ENCODE data around the gene OR7C2. TPM values are rescaled to one million over a fixed set of nuclear protein-coding genes. Genes with fewer than 3 reads are reported as not detected.
"Not testable (repeated sequence)": the region's sequence is repeated elsewhere in the genome, so short reads cannot be mapped to it uniquely, and the experiment has no call there.

The OR7C2 gene
- total and polyA plus RNA-seq, 4 donors = not detected

- no peak overlapping the region for H3K27ac ChIP-seq (ENCODE audit: low read depth in 1 of 2, low read length in 1 of 2)
- no peaks in the 10 kb centered on the region for H3K36me3 ChIP-seq (ENCODE audit: control insufficient read depth in 4 of 4, insufficient read depth in 4 of 4, low read length in 4 of 4)
- H3K27me3 ChIP-seq (ENCODE audit: control insufficient read depth in 3 of 3, insufficient read depth in 3 of 3, low read length in 2 of 3) = no peaks in the 10 kb centered on the region
- H3K9ac ChIP-seq (ENCODE audit: insufficient read depth in 1 of 2, low read length in 2 of 2) = no peak overlapping the region
- DNase-seq = no peak
- 32 to 45% methylated on average over 4 of the region's 4 CpGs for WGBS, 2 donors
- ATAC-seq (ENCODE audit: insufficient read depth, low FRiP score) = no peak
- no peaks in the 10 kb centered on the region for H3K4me1 ChIP-seq (ENCODE audit: control insufficient read depth in 5 of 5, insufficient read depth in 5 of 5, low read length in 5 of 5)
- H3K9me3 ChIP-seq (ENCODE audit: control insufficient read depth in 4 of 4, insufficient read depth in 3 of 4, low read length in 3 of 4) = no peaks in the 10 kb centered on the region
- H3K4me3 ChIP-seq = no peak overlapping the region
- TF ChIP-seq CTCF (IDR thresholded peaks at IDR 0.05; ENCODE audit: control extremely low read depth, extremely low read depth) = no peak
These were observed 2.3 kb downstream of the OR7C2 start for GRCh38 chr19:14943601-14944000.

GRCh38 chr19:14944456-14944855, 3.2 kb downstream of the OR7C2 start:
- TF ChIP-seq CTCF (IDR thresholded peaks at IDR 0.05; ENCODE audit: control extremely low read depth, extremely low read depth) = no peak
- Histone ChIP-seq H3K4me1 (ENCODE audit: control insufficient read depth in 5 of 5, insufficient read depth in 5 of 5, low read length in 5 of 5) (no peaks in the 10 kb centered on the region), H3K36me3 (ENCODE audit: control insufficient read depth in 4 of 4, insufficient read depth in 4 of 4, low read length in 4 of 4) (no peaks in the 10 kb centered on the region), H3K27me3 (ENCODE audit: control insufficient read depth in 3 of 3, insufficient read depth in 3 of 3, low read length in 2 of 3) (no peaks in the 10 kb centered on the region), H3K27ac (ENCODE audit: low read depth in 1 of 2, low read length in 1 of 2) (no peak overlapping the region), H3K9me3 (ENCODE audit: control insufficient read depth in 4 of 4, insufficient read depth in 3 of 4, low read length in 3 of 4) (no peaks in the 10 kb centered on the region), H3K4me3 (no peak overlapping the region), H3K9ac (ENCODE audit: insufficient read depth in 1 of 2, low read length in 2 of 2) (no peak overlapping the region)
- ATAC-seq (ENCODE audit: insufficient read depth, low FRiP score) (no peak), DNase-seq (no peak)
- WGBS, 2 donors = 88 to 90% methylated on average over 1 of the region's 1 CpG

GRCh38 chr19:14949413-14949812, 8.1 kb downstream of the OR7C2 start:
- not testable (repeated sequence) for H3K9ac ChIP-seq (ENCODE audit: insufficient read depth in 1 of 2, low read length in 2 of 2); H3K9me3 ChIP-seq (ENCODE audit: control insufficient read depth in 4 of 4, insufficient read depth in 3 of 4, low read length in 3 of 4); DNase-seq; H3K27me3 ChIP-seq (ENCODE audit: control insufficient read depth in 3 of 3, insufficient read depth in 3 of 3, low read length in 2 of 3); H3K4me3 ChIP-seq; H3K36me3 ChIP-seq (ENCODE audit: control insufficient read depth in 4 of 4, insufficient read depth in 4 of 4, low read length in 4 of 4); ATAC-seq (ENCODE audit: insufficient read depth, low FRiP score); H3K27ac ChIP-seq (ENCODE audit: low read depth in 1 of 2, low read length in 1 of 2); H3K4me1 ChIP-seq (ENCODE audit: control insufficient read depth in 5 of 5, insufficient read depth in 5 of 5, low read length in 5 of 5)
- WGBS, 2 donors = 91 to 93% methylated on average over 10 of the region's 10 CpGs

GRCh38 chr19:14949876-14950275, 8.6 kb downstream of the OR7C2 start:
- ATAC-seq (ENCODE audit: insufficient read depth, low FRiP score) = no peak
- no peaks in the 10 kb centered on the region for H3K27me3 ChIP-seq (ENCODE audit: control insufficient read depth in 3 of 3, insufficient read depth in 3 of 3, low read length in 2 of 3)
- no peaks in the 10 kb centered on the region for H3K36me3 ChIP-seq (ENCODE audit: control insufficient read depth in 4 of 4, insufficient read depth in 4 of 4, low read length in 4 of 4)
- TF ChIP-seq CTCF (IDR thresholded peaks at IDR 0.05; ENCODE audit: control extremely low read depth, extremely low read depth) = no peak
- H3K27ac ChIP-seq (ENCODE audit: low read depth in 1 of 2, low read length in 1 of 2) = no peak overlapping the region
- no peak overlapping the region for H3K9ac ChIP-seq (ENCODE audit: insufficient read depth in 1 of 2, low read length in 2 of 2)
- H3K9me3 ChIP-seq (ENCODE audit: control insufficient read depth in 4 of 4, insufficient read depth in 3 of 4, low read length in 3 of 4) = peaks cover 0 to 5% (median 0%) of the 10 kb centered on the region in 4 donors
- H3K4me3 ChIP-seq = no peak overlapping the region
- DNase-seq = no peak
- WGBS, 2 donors = 66 to 72% methylated on average over 8 of the region's 8 CpGs
- no peaks in the 10 kb centered on the region for H3K4me1 ChIP-seq (ENCODE audit: control insufficient read depth in 5 of 5, insufficient read depth in 5 of 5, low read length in 5 of 5)
